Coronary artery (tissue), 2 donors: ENCODE data around the gene CAST.

ENCODE experiments used
- DNase-seq: peaks from one replicate; pipeline ENCODE4 v3.0.0-alpha.2; 2017; ENCODE audit warnings: low spot score
- H3K27ac ChIP-seq, 2 donors: fragments of 200-600 bp; sonication (generic); one replicate each; pipeline ENCODE4 v1.5.1; 2016 to 2019
- H3K4me3 ChIP-seq: fragments of 200-600 bp; sonication (generic); 2 replicates; pipeline ENCODE4 v1.5.1; 2016; ENCODE audit warnings: mild to moderate bottlenecking, moderate library complexity
- CTCF ChIP-seq: fragments of 200-600 bp; sonication (generic); IDR thresholded peaks from one replicate; pipeline ENCODE4 v1.5.1; 2019; ENCODE audit warnings: antibody characterized with exemption

Gene CAST

GRCh38 chr5:96751203-96752169 lies 89.3 kb downstream of the CAST start:
- no peak for DNase-seq
- no peak overlapping the region for H3K4me3 ChIP-seq
- TF ChIP-seq CTCF = no peak
- no peak overlapping the region for H3K27ac ChIP-seq

- peak; percentile 38 for TF ChIP-seq CTCF
These were observed 90.3 kb downstream of the CAST start for GRCh38 chr5:96752341-96753016.

GRCh38 chr5:96753017-96753397 lies 90.8 kb downstream of the CAST start:
- no peak overlapping the region for H3K4me3 ChIP-seq
- no peak for DNase-seq
- H3K27ac ChIP-seq = no peak overlapping the region
- no peak for TF ChIP-seq CTCF

More at GRCh38 chr5:96752341-96753016, 90.3 kb downstream of the CAST start:
- DNase-seq = no peak
- no peak overlapping the region for H3K27ac ChIP-seq
- no peak overlapping the region for H3K4me3 ChIP-seq

GRCh38 chr5:96753848-96754247 lies 91.7 kb downstream of the CAST start:
- Histone ChIP-seq H3K4me3 (no peak overlapping the region), H3K27ac (no peak overlapping the region)
- TF ChIP-seq CTCF = no peak
- DNase-seq = no peak

GRCh38 chr5:96755851-96756250 lies 93.7 kb downstream of the CAST start:
- Histone ChIP-seq H3K4me3 (no peak overlapping the region), H3K27ac (no peak overlapping the region)
- TF ChIP-seq CTCF = no peak
- DNase-seq = no peak

GRCh38 chr5:96756985-96757384 lies 94.8 kb downstream of the CAST start:
- Histone ChIP-seq H3K27ac (no peak overlapping the region), H3K4me3 (no peak overlapping the region)
- TF ChIP-seq CTCF = no peak
- no peak for DNase-seq
